NCI-H2107 (cell line): ENCODE data around the gene NAV3.

Experiments used
- DNase-seq: peaks from one replicate; lab custom pipeline; 2025; lab: John Stamatoyannopoulos, UW

The NAV3 gene

GRCh38 chr12:77992760-77993159, 162.1 kb downstream of the NAV3 start:
- DNase-seq: no peak

DNA sequence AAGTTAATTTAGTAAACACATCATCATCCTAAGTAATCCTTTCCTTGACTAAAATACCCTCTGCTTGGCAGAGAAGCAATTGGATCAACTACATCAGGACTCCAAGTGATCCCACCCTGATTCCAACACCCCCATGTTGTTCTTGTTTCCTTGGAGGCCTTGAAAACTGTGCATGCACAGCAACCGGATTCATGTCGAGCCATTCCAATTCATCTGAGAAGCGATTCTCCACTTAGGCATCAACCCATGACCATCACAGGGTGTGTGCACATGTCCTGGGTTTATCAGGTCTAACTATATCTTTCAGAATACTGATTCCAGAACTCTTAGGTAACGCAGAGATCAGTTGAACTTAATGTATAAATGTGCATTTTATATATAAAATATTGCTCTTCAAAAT, 163.0 kb downstream of the NAV3 start:
- DNase-seq: no peak

GRCh38 chr12:77995436-77996167, 164.9 kb downstream of the NAV3 start:
- no peak for DNase-seq

GRCh38 chr12:77996670-77997069, 166.0 kb downstream of the NAV3 start:
- DNase-seq: no peak

DNA sequence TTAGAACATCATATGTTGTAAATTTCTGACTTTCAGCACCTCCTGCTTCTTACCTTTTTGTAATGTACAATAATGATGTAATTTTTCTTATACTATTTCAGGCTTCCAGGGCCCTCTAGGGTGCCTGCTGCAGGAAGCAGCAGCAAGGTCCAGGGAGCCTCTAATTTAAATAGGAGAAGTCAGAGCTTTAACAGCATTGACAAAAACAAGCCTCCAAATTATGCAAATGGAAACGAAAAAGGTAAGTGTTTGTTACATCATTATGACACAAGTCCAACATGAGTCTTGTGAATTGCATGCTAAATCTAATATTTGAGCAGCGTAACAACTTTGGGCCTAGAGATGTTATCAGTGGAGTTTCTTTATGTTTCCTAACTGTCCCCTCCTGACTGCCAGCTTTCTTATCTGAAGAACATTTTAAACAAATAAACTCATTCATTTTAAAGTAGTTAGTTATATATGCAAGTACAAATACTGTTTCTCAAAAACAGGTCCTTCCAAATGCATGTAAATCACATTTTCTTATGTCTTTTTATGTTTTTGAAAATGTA, 167.6 kb downstream of the NAV3 start:
- DNase-seq: no peak

GRCh38 chr12:77999074-77999715, 168.5 kb downstream of the NAV3 start:
- DNase-seq: no peak

DNA sequence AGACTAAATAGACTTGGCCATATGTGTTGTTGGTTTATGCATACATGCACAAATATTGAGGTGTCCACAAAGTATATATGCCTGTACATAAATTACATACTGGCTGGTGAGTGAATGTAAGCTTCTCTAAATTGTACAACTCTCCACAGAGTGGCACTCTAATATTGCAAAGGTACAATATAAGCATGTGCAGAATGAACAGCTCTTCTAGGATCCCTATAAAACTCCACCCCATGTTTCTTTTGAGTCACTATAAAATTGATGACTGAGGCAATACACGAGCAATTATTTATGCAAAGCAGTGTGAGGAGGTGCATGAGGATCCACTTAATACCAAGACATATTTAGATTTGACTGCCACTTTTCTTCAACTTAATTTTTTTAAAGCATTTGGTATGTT, 172.2 kb downstream of the NAV3 start:
- no peak for DNase-seq

GRCh38 chr12:78004249-78005093, 173.8 kb downstream of the NAV3 start:
- no peak for DNase-seq

GRCh38 chr12:78005094-78005492, 174.4 kb downstream of the NAV3 start:
- no peak for DNase-seq

- DNase-seq: no peak
These were observed 176.5 kb downstream of the NAV3 start for GRCh38 chr12:78007173-78007572.

DNA sequence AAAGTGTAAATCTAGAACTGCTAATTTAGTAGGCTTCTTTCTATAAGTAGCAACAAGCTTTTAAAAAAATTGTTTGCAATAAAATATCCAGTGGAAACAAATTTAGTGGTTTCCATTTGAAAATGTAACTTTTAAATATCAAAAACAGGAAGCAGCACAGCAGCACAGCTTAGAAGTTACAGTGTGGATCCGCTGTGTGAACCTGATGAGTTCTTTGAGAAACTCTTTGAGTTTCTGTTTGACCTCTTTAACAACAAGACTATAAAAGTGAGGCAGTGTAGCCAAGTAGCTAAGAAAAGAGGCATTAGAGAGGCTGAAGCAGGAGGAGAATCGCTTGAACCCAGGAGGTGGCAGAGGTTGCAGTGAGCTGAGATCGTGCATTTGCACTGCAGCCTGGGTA, 178.3 kb downstream of the NAV3 start:
- DNase-seq: no peak

- no peak for DNase-seq
These were observed 187.6 kb downstream of the NAV3 start for GRCh38 chr12:78018171-78018910.

GRCh38 chr12:78018939-78019338, 188.2 kb downstream of the NAV3 start:
- no peak for DNase-seq

- DNase-seq: no peak
These were observed 197.7 kb downstream of the NAV3 start for GRCh38 chr12:78028426-78028825.

DNA sequence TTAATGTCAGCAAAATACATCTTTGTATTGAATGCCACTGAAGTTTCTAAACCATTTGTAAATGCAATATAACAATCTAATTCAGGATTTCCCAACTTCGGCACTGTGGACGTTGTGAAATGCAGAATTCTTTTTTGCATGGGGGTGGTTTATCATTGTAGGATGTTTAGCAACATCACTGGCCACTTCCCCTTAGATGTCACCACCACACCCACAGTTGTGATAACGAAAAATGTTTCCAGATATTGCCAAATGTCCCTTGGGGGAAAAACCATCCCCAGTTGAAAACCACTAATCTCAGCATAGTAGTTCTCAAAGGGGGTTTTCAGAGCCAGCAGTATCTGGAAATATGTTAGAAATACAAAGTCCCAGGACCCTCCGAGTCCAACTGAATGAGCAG, 203.3 kb downstream of the NAV3 start:
- DNase-seq: no peak

GRCh38 chr12:78035901-78036606, 205.4 kb downstream of the NAV3 start:
- DNase-seq: no peak

- no peak for DNase-seq
These were observed 206.2 kb downstream of the NAV3 start for GRCh38 chr12:78036874-78037273.

GRCh38 chr12:78037707-78038106, 207.0 kb downstream of the NAV3 start:
- DNase-seq: no peak

DNA sequence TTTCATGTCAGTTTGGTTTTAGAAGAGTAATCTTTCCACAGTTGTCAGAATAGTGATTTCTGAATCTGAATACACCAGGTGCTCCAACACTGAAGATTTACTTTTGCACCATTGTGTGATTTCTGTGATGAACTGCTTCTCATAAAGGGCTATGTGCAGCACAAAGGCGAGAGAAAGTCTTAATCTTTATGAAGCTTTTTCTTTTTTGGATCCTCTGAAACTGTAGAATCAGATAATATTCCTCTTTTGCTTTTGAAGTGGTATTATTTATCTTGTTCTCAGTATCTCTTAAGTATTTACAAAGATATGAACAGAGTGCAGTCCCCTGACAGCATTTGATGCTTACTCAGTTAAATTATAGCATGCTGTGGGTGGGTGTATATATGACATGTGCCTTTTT, 207.8 kb downstream of the NAV3 start:
- DNase-seq: no peak

DNA sequence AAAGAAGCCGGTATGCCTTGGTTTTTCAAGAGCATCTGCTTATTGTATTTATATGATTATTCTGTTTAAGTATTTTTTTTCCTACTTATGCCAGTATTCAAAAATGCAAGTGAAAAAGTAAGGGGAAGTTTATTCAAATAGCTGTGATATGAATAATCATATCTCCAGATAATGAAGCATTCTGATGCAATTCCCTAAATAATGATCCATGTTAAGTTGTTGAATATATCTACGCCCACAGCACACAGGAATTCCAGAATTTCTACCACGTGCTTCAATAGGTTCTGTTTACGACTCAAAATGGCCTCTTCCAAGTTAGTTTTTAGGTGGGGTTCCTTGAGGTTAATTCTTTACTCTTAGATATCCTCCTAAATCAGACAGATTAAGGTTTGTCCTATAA, 208.3 kb downstream of the NAV3 start:
- no peak for DNase-seq

GRCh38 chr12:78040111-78040510, 209.4 kb downstream of the NAV3 start:
- DNase-seq: no peak
